ENCODE results near the gene GABPB2. TPM values are rescaled to one million over a fixed set of nuclear protein-coding genes. Genes with fewer than 3 reads are reported as not detected.

GABPB2 gene
- total RNA-seq, 1 donor from 2014 or later = 18.1 TPM

DNA sequence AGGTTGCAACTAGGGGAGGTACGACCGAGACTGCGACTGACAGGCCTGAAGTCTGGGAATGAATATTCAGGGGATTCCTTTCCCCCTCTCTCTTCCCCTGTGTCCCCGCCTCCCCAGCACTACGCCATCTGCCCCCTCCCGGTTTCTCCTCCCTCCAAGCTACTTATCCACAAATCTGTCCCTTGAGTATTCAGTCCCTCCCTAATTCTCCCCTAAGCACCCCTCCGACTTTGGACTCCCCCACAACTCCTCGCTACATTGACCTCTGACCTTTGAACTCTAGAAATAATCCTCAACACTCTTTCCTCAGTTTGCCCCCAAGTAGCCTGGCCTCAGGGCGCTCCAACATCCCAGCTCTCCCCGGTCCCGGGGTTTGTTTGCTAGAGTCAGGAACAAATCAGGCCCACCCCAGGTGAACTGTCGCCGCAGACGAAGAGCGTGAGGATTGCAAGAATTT, 94.7 kb downstream of the GABPB2 start:
- DNase-seq = peak; percentile 76

DNA sequence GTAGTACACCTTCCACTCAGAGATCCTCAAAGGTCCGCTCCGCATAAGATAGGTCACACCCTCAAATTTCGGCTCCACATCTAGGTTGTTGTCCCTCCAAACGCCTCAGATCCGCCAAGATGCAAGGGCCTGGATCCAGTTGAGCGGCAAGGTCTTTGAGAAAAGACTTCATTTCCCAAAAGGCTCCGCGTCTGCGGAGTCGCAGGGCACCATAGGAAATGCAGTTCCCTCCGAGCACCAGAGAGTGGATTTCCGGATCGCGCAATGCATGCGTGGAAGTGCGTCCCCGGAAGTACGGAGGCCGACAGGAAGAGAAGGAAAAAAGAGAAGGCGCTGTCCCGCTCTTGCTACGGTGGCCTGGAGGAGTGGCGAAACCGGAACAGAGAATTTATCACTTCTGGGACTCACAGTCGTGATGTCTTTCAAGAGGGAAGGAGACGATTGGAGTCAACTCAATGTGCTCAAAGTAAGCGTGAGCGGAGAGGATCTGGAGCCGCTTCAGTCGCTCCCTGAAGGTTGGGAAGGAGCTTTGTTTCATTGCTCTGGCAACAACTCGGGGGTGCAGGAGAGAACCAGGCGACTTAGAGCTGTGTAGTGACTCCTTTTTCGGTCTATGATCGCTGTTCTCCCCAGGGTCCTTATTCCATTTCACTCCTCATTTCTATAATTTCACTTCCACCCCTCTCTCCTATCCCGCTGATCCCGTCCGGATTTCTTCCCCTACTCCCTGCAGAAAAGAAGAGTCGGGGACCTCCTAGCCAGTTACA, 95.4 kb downstream of the GABPB2 start, which contains the start of the genes LYSMD1 and SCNM1:
TSS of gene LYSMD1 (minus strand) at position 165 of the 767 bp plus-strand sequence. CDS start 644 bp downstream, outside the sequence.
TSS of gene SCNM1 (plus strand) at position 407 of the 767 bp plus-strand sequence. CDS start at position 416, 9 bp downstream.
- DNase-seq = peak; percentile 100

DNA sequence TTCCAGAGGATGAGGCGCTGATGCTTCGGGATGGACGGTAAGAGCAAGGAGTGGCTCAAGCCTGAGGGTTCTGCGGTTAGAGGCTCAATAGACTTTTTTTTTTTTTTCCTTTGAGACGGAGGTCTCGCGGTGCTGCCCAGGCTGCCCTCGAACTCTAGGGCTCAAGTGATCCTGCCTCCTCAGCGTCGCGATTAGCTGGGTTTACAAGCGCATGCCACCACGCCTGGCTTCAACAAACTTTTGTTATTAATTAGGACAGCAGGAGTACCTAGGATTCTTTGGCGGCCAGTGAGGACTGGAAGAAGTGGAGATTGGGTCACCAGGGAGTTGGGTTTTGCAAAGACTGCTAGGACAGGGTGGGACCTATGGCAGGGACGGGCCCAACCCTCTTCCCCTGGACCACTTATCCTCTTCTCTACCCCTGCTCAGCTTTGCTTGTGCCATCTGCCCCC, 96.0 kb downstream of the GABPB2 start:
- DNase-seq = no peak

DNA sequence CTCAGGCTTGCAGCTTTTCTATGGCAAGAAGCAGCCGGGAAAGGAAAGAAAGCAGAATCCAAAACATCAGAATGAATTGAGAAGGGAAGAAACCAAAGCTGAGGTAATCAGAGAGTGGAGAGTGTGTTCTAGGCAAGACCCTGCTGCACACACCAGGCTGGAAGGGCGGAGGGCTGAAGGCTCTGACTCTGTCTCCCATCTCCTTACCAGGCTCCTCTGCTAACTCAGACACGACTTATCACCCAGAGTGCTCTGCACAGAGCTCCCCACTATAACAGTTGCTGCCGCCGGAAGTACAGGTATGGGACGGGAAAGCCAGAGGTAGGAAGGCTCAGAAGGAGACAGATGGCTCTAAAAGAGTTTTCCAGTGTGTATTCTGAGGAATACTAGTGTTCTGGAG, 96.6 kb downstream of the GABPB2 start:
- no peak for DNase-seq

DNA sequence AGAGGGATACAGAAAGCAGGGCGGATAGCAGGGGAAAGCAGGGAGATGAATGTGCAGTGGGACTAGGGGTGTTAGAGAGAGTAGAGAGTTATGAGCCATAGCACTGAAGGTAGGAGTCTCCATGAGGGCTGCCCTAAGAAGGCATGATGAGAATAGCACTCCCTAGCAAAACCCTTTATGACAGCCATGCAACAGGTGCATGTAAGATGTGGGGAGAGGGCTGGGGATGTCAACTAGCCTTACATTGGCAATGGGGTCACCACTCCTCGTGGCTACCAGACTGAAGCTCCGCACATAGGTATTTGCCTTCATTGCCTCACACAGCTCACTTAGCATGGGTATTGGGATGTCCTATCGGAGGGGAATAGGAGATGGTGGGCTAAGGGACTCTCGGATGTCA, 100.6 kb downstream of the GABPB2 start:
- no peak for DNase-seq

Small RNA genes lying within 50 kb of the gene (small RNA-seq; reads per million reads assigned to genes)
- gene RNU6-884P (ENCODE audit: low replicate concordance) = not detected

Other genes with a start within 250 kb of the GABPB2 start
- gene ARNT, start 194.2 kb upstream of the GABPB2 start, total RNA-seq = 60.7 TPM
- gene CTXND2, start 183.6 kb upstream of the GABPB2 start, total RNA-seq = not detected
- gene SETDB1, start 144.4 kb upstream of the GABPB2 start, total RNA-seq = 31.0 TPM
- gene CERS2, start 95.9 kb upstream of the GABPB2 start, total RNA-seq = 37.2 TPM
- 1.6 TPM for gene ANXA9, start 88.5 kb upstream of the GABPB2 start, total RNA-seq
- 15.4 TPM for gene MINDY1, start 63.9 kb upstream of the GABPB2 start, total RNA-seq
- 26.4 TPM for gene PRUNE1, start 62.3 kb upstream of the GABPB2 start, total RNA-seq
- 43.3 TPM for gene BNIPL, start 34.2 kb upstream of the GABPB2 start, total RNA-seq
- gene C1orf56, start 23.0 kb upstream of the GABPB2 start, total RNA-seq = 2.9 TPM
- 39.4 TPM for gene CDC42SE1, start 11.1 kb upstream of the GABPB2 start, total RNA-seq
- gene MLLT11, start 10.4 kb upstream of the GABPB2 start, total RNA-seq = 1.6 TPM
- 83.6 TPM for gene SEMA6C, start 75.9 kb downstream of the GABPB2 start, total RNA-seq
- 2.7 TPM for gene TNFAIP8L2, start 85.9 kb downstream of the GABPB2 start, total RNA-seq
- gene LYSMD1, start 95.1 kb downstream of the GABPB2 start, total RNA-seq = 7.1 TPM
- gene SCNM1, start 95.4 kb downstream of the GABPB2 start, total RNA-seq = 19.1 TPM
- gene TMOD4, start 105.2 kb downstream of the GABPB2 start, total RNA-seq = 28.3 TPM
- gene VPS72, start 119.4 kb downstream of the GABPB2 start, total RNA-seq = 29.2 TPM
- 73.4 TPM for gene PIP5K1A, start 127.8 kb downstream of the GABPB2 start, total RNA-seq
- 105 TPM for gene PSMD4, start 184.0 kb downstream of the GABPB2 start, total RNA-seq
- gene ZNF687, start 211.5 kb downstream of the GABPB2 start, total RNA-seq = 13.2 TPM